Endothelial cell of umbilical vein (primary cell): Measurements from ENCODE around the gene ACOT13. TPM values are rescaled to one million over a fixed set of nuclear protein-coding genes. Genes with fewer than 3 reads are reported as not detected.

Experiments
- BruUV-seq: library from RNA; stranded (reverse); fragments of 400-500 nt; replicated peaks from 2 replicates; lab custom pipeline; 2021; lab: Mats Ljungman, UMichigan
- CTCF ChIA-PET: fragments of 300-600, 350-600 bp; sonication (Branson Sonifier 250); formaldehyde crosslinking; loops from one replicate; lab custom pipeline; 2021; ENCODE audit warnings: antibody characterized with exemption, inconsistent platforms; lab: Charles Lee
- POLR2A ChIA-PET: fragments of 300-600, 350-600 bp; sonication (Branson Sonifier 250); formaldehyde crosslinking; loops from one replicate; lab custom pipeline; 2021; ENCODE audit warnings: antibody characterized with exemption, inconsistent platforms; lab: Charles Lee
- DNase-seq: peaks from one replicate; pipeline ENCODE4 v3.0.0-alpha.2; 2011; ENCODE audit warnings: low read depth, low spot score
- FAIRE-seq: peaks from 2 replicates; lab custom pipeline; 2011; peaks lifted over from hg19 to GRCh38; lab: Jason Lieb, UNC
- H2AFZ ChIP-seq: 2 replicates; pipeline ENCODE4 v1.6.0; 2012; ENCODE audit warnings: low read depth, low read length, control low read depth, inconsistent platforms
- H3K27ac ChIP-seq: 2 replicates; pipeline ENCODE4 v1.5.1; 2011; ENCODE audit warnings: low read depth, mild to moderate bottlenecking, control low read depth, low read length, moderate library complexity; ENCODE audit not compliant: insufficient read depth
- H3K27me3 ChIP-seq, 2 experiments: 2 replicates each; pipeline versions ENCODE4 v1.6.0 to v1.6.1; 2011; ENCODE audit warnings: low read length in 2 of 2, mixed read lengths in 1 of 2; ENCODE audit not compliant: control insufficient read depth in 2 of 2, insufficient read depth in 2 of 2
- H3K36me3 ChIP-seq, 2 experiments: 2 replicates in 1 of 2; 3 replicates in 1 of 2; pipeline ENCODE4 v1.5.1; 2011; ENCODE audit warnings: low read length in 2 of 2, mild to moderate bottlenecking in 1 of 2, moderate library complexity in 1 of 2; ENCODE audit not compliant: control insufficient read depth in 2 of 2, insufficient read depth in 2 of 2; ENCODE audit errors: extremely low read depth in 1 of 2
- H3K4me1 ChIP-seq: 3 replicates; pipeline ENCODE4 v1.5.1; 2011; ENCODE audit warnings: mild to moderate bottlenecking, low read length; ENCODE audit not compliant: control insufficient read depth, insufficient read depth; ENCODE audit errors: extremely low read depth
- H3K4me2 ChIP-seq: 2 replicates; pipeline ENCODE4 v1.6.1; 2011; ENCODE audit warnings: low read length, control low read depth, mixed read lengths; ENCODE audit not compliant: insufficient read depth
- H3K4me3 ChIP-seq, 3 experiments: fragments of 200-600 bp in 1 of 3; sonication (generic), shearing (Covaris generic) in 1 of 3; replicated peaks in 1 of 3; 2 replicates each; pipeline ENCODE4 v1.5.1; 2011 to 2016; ENCODE audit warnings: control low read depth in 3 of 3, low read length in 3 of 3, mild to moderate bottlenecking in 2 of 3, inconsistent platforms in 1 of 3, low read depth in 1 of 3, moderate library complexity in 1 of 3; ENCODE audit not compliant: insufficient read depth in 1 of 3
- H3K79me2 ChIP-seq: 2 replicates; pipeline ENCODE4 v1.6.0; 2012; ENCODE audit warnings: low read length, inconsistent platforms; ENCODE audit not compliant: control insufficient read depth, insufficient read depth
- H3K9ac ChIP-seq: replicated peaks from 2 replicates; pipeline ENCODE3; 2011; ENCODE audit warnings: low read length, control low read depth; ENCODE audit not compliant: insufficient read depth; ENCODE audit errors: extremely low read depth
- H3K9me1 ChIP-seq: replicated peaks from 3 replicates; pipeline ENCODE4 v1.6.0; 2011; ENCODE audit warnings: mild to moderate bottlenecking, low read length; ENCODE audit not compliant: control insufficient read depth, insufficient read depth; ENCODE audit errors: extremely low read depth
- H3K9me3 ChIP-seq: replicated peaks from 2 replicates; pipeline ENCODE4 v1.5.1; 2012; ENCODE audit warnings: low read length, inconsistent platforms; ENCODE audit not compliant: control insufficient read depth, insufficient read depth
- H4K20me1 ChIP-seq: replicated peaks from 2 replicates; pipeline ENCODE3; 2011; ENCODE audit warnings: mild to moderate bottlenecking, low read length; ENCODE audit not compliant: control insufficient read depth, insufficient read depth; ENCODE audit errors: extremely low read depth
- EZH2 ChIP-seq: IDR thresholded peaks from 2 replicates; pipeline ENCODE4 v1.6.1; 2012; ENCODE audit warnings: borderline replicate concordance, low read depth, mild to moderate bottlenecking, moderate library complexity, low read length, inconsistent platforms; ENCODE audit not compliant: severe bottlenecking
- FOS ChIP-seq: IDR thresholded peaks from 2 replicates; pipeline ENCODE4 v1.6.1; 2011; ENCODE audit warnings: mild to moderate bottlenecking, low read length, moderate library complexity, borderline replicate concordance; ENCODE audit not compliant: insufficient read depth
- GATA2 ChIP-seq: IDR thresholded peaks from 2 replicates; pipeline ENCODE4 v1.7.0; 2011; ENCODE audit warnings: low read depth, mild to moderate bottlenecking, moderate library complexity, mixed read lengths, low read length; ENCODE audit not compliant: insufficient read length, insufficient read depth
- JUN ChIP-seq: IDR thresholded peaks from 2 replicates; pipeline ENCODE4 v1.6.1; 2011; ENCODE audit warnings: borderline replicate concordance, low read depth; ENCODE audit not compliant: insufficient read length, insufficient read depth
- MYC ChIP-seq: IDR thresholded peaks from one replicate; pipeline ENCODE4 v1.6.1; 2011; ENCODE audit warnings: mild to moderate bottlenecking, low read depth, low read length
- POLR2A ChIP-seq: IDR thresholded peaks from 2 replicates; pipeline ENCODE4 v1.6.1; 2012; ENCODE audit warnings: low read depth, mild to moderate bottlenecking, control low read depth, low read length
- POLR2AphosphoS5 ChIP-seq: IDR thresholded peaks from 2 replicates; pipeline ENCODE4 v1.6.1; 2012; ENCODE audit warnings: low read depth, mild to moderate bottlenecking, control low read depth, low read length, moderate library complexity; ENCODE audit not compliant: insufficient read depth
- dilution Hi-C: fragments of 300-500 bp; cut with MboI; formaldehyde crosslinking; loops from one replicate; pipeline ENCODE4 v1.15.0; 2019; ENCODE audit warnings: low sequenced_read_pairs; ENCODE audit not compliant: extremely low pct_ligation_motif_present
- intact Hi-C: fragments of 100-400 bp; cut with micrococcal nuclease; formaldehyde crosslinking; loops from one replicate; pipeline ENCODE4 v1.10.0; 2022
- polyA plus RNA-seq, 4 experiments: library from polyadenylated mRNA; depleted of rRNA in 3 of 4; stranded (reverse) in 3 of 4; unstranded in 1 of 4; fragments of >200 nt; gene quantifications; 2 replicates each; pipeline versions ENCODE4 v1.2.1 to v1.2.3, GENCODE V29; 2011 to 2012; ENCODE audit warnings: missing spikeins in 1 of 4
- total RNA-seq: library from RNA; stranded (reverse); gene quantifications from 2 replicates; pipeline ENCODE4 v1.2.3, GENCODE V29; 2021
- TF ChIP-seq, protein P1 (sequence below): IDR thresholded peaks from 2 replicates; pipeline ENCODE4 v1.6.1; 2011; ENCODE audit not compliant: insufficient read depth, insufficient read length

ACOT13 gene
- total and polyA plus RNA-seq, 2 donors (not counting 3 experiments of a cell fraction or from before 2014, with no cell fraction given) = 7.7 to 24.1 TPM

DNA sequence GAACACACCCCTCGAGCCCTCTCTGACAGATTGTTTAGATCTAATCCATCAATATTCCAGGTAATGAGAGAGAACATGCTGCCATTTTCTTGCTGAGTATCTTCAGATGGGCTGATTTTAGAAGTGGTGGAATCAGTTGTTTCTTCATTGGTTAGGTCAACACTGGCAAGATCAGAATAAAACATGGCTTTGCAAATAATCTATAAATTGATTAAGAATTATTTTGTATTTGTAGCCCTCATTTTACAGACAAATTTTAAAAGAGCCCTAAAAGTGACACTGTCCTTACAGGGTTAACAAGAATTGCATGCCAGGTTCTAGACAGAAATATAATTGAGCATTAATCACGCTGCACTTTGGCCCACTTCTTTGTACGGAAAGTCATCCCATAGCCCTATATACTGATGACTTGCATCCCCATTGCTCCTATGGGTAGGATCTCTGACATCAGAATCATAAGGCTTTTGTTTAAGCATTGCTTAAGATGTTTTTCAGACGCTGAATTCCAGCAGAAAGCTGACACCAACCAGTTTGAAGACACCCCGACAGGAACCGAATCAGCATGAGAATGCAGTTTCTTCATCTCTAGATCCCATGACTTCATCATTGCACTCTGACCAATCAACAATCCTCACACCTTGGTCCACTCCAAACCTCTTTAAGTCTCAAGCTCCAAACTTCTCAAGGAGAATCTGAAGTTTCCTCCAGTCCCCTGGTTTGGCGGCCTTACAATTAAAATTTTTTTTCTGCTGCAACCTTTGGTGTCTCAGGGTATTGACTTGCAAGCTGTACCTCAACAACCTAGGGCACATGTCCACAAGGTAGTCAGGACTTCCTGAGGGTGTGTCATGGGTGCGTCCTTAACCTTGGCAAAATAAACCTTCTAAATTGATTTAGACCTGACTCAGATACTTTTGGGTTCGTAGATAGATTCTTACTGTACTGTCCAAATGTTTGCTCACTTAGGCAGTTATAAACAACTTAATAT, 8.0 kb upstream of the ACOT13 start:
- TF ChIP-seq JUN (no peak), POLR2AphosphoS5 (no peak), EZH2 (no peak), POLR2A (no peak), GATA2 (no peak), FOS (no peak), MYC (no peak)
- TF ChIP-seq, protein P1, sequence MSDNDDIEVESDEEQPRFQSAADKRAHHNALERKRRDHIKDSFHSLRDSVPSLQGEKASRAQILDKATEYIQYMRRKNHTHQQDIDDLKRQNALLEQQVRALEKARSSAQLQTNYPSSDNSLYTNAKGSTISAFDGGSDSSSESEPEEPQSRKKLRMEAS = no peak
- Histone ChIP-seq H3K4me2 (no peak overlapping the region), H3K79me2 (peaks cover 3% of the 10 kb centered on the region), H3K9me1 (no peaks in the 10 kb centered on the region), H3K9ac (no peak overlapping the region), H3K4me3 (no peak overlapping the region), H3K9me3 (no peaks in the 10 kb centered on the region), H3K36me3 (peaks cover 4 to 6% of the 10 kb centered on the region in 2 experiments), H3K27me3 (no peaks in the 10 kb centered on the region), H2AFZ (no peak overlapping the region), H4K20me1 (no peaks in the 10 kb centered on the region), H3K4me1 (peaks cover 4% of the 10 kb centered on the region), H3K27ac (no peak overlapping the region)
- no peak for DNase-seq
- dilution Hi-C loops (no loop called here), intact Hi-C loops (no loop called here)
- ChIA-PET POLR2A (no interaction called here), CTCF (interaction anchor here (1.2 kb wide), 1 partner anchor 78 kb away, joined by 3 read pairs; no protein-coding TSS in a partner anchor)
- FAIRE-seq = no peak
- BruUV-seq = no TSS peak
